CMK (cell line): ENCODE measurements around the gene PSME1.

Source experiments
- DNase-seq: peaks from one replicate; pipeline ENCODE4 v3.0.0-alpha.2; 2010; ENCODE audit warnings: low read depth

PSME1 gene

DNA sequence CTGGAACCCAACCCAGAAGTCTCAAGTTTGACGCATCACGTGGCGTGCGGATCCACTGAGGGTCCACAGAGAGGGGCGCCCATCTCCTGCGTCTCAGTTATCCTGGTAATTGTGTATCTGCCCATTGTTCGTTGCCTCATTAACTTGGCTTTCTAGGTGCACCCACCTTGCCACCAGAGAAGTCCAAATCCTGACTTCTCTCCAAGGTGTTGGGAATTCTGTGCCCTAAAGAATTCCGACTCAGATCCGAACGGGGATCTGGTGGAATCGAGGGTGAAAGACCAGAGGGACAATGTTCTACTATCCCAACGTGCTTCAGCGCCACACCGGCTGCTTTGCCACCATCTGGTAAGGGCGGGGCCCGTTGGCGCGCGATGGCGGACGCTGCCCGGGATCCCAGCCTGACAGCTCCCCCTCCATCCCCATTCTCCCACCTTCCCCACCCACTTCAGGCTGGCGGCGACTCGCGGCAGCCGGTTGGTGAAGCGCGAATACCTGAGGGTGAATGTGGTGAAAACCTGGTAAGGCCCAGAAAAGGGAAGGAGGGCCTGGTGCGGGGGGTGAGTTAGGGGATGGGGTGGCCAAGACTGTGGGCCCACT is 36.4 kb downstream of the PSME1 start:
- no peak for DNase-seq

- DNase-seq: no peak
Observed at GRCh38 chr14:24172871-24173281, 36.9 kb downstream of the PSME1 start.

- DNase-seq: no peak
Observed at GRCh38 chr14:24176599-24176998, 40.6 kb downstream of the PSME1 start.

DNA sequence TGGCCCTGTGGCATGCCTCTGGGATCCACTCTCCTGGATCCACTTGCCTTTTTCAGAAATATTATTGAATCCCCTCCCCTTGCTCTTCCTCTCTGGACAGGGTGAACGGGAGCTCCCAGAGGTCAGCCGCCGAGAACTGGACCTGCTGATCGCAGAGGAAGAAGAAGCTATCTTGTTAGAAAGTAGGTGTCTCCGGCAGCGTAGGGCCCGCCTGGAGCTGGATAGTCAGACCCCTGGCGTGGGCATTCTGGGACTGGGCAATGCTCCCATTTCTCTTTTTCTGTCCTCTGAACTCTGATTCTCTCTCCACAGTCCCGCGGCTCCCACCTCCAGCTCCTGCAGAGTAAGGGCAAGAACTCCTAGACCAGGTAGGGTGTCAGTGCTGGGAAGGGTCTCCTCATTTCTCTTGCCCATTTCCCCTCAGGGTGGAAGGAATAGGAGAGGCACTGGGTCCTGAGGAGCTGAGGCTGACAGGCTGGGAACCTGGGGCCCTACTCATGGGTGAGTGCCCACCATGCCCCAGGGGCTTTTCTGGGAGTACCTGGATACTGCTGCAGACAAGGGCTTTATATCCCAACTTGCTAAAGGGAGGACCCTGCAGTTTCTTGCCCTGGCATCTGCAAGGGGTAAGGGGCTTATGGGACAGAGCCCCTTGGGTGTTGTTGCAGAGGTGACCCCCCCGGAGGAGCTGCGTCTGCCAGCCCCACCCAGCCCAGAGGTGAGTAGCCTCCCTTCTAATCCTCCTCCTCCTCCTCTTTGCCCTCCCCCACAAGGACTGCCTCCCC is 41.2 kb downstream of the PSME1 start:
- DNase-seq: no peak

- DNase-seq: no peak
Observed at GRCh38 chr14:24177891-24178290, 41.9 kb downstream of the PSME1 start.

GRCh38 chr14:24178399-24179178 is 42.6 kb downstream of the PSME1 start:
- DNase-seq: no peak

DNA sequence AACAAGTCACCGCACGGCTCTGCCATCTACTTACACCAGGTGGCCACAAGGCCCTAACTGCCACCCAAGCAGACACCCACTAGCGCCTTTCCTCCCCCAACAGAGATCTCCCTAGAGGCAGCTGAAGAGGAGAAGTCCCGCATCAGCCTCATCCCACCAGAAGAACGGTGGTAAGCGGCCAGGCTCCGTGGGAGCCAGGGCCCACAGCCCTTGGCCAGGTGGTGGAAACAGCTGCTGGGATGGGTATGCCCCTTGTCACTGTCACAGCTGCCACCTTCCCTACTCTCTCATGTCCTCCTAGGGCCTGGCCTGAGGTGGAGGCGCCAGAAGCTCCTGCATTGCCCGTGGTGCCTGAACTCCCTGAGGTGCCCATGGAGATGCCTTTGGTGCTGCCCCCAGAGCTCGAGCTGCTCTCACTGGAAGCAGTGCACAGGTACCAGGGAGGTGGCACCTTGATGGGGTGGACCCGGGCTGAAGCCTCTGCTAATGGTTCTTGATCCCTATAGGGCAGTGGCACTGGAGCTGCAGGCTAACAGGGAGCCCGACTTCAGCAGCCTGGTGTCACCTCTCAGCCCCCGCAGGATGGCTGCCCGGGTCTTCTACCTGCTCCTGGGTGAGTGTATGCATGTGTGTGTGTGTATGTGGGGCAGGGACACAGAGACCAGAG is 43.4 kb downstream of the PSME1 start:
- no peak for DNase-seq

DNA sequence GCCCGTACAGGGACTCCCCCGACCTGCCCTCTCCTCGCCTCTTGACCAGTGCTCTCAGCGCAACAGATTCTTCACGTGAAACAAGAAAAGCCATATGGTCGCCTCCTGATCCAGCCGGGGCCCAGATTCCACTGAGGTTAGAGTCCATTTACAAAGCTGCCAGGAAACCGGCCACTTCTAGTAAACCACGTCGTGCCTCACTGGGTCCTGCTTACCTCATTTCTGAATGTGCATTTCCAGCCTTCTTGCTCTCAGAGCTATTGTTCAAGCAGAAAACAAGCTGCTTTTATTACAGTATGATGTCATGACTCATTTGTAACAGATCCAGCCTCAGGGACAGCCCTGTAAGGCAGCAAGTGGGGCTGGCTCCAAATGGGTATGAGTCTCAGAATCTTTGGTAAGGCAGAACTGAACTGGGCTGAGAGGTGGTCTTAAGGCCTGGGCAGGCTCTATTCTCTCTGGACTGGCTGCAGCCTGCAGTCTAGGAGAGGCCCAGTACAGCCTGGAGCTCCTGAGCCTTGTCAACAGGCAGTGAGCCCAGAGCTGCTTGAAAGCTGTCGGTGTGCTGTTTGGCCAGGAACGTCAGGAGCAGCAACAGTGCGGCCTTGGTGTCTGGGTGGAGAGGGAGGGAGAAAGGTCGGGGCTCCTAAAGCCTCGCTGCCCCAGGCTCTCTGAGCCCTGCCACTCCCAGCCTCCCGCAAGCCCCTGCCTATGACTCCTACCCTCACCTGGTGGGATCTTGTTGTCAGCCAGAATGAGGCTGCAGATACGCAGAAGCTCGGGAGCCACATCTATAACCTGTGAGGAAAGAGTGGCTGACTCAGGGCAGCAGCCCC is 44.2 kb downstream of the PSME1 start:
- DNase-seq: no peak

DNA sequence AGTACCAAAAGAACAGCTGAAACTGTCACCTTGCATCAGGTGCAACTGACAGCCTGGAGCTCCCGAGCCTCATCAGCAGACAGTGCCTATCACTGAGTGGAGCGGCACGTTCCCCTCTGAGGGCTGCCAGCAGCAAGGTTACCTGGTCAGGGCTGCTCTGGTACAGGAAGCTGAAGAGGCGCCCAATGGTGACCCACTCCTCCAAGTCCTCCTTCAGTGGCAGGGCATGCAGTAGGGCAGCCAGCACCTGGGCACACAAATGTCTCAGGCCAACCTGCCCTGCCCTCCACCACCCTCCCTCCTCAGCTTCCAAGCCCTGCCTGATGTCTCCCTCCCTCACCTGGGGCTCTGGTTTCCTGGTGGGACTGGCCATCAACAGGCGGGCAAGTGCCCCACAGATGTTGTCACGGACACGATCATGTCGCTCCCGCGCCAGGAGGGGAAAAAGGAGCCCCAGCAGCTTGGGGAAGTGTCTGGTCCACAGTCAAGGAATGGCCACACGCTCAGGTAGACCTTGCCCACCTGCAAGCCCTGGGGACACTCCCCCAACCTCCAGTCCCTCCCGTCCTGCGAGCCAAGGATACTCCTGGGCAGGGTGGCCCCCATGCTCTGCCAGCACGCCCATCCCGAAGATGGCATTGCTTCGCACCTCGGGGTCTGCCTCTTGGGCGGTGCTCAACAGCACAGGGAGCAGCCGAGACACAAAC is 45.5 kb downstream of the PSME1 start:
- DNase-seq: no peak

GRCh38 chr14:24182110-24182882 is 46.3 kb downstream of the PSME1 start:
- no peak for DNase-seq

- DNase-seq: no peak
Observed at GRCh38 chr14:24183014-24183481, 47.1 kb downstream of the PSME1 start.

- DNase-seq: no peak
Observed at GRCh38 chr14:24184104-24184970, 48.3 kb downstream of the PSME1 start.

GRCh38 chr14:24185026-24185425 is 49.0 kb downstream of the PSME1 start:
- no peak for DNase-seq

GRCh38 chr14:24185741-24186140 is 49.7 kb downstream of the PSME1 start:
- no peak for DNase-seq

DNA sequence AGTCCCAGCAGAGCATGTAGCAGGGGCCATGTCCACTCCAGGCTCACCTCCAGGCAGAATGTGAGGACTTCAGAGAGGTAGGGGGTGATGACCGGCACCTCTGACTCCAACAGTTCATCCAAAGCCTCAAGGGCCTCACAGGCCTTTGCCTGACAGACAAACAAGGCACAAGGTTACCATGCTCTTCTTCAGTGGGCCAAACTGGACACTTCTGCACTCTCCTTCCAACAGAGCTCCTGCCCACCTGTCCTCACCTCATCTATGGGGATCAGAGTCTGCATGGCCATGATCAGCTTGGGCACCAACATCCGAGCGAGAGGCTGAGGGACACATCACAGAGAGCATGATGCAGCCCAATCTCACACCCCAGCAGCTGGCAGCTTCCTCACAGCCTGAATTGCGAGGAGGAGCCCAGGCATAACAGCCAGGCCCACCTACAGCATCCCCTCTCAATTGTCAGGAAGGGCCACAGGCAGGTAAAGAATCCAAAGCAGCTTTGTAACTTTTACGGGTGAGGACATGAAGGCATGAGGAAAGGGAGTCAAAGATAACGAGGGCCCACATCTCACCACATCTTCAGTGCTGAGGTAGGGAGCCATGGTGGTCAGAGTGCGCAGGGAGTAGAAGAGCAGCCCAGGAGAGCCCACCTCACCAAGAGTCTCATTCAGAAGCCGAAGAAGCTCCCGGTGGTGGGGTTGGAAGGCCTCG is 51.0 kb downstream of the PSME1 start:
- DNase-seq: no peak

GRCh38 chr14:24187539-24187915 is 51.5 kb downstream of the PSME1 start:
- DNase-seq: no peak
